ENCODE data around the gene SLC35F1.
A peak's percentile ranks its signal among the peaks of the same experiment; 100 is the strongest.

SLC35F1 gene

GRCh38 chr6:118246406-118246805 is 339.3 kb downstream of the SLC35F1 start:
- DNase-seq (ENCODE audit: insufficient read length, low spot score) (no peak), FAIRE-seq (no peak)
- TF ChIP-seq CTCF (IDR thresholded peaks at IDR 0.05; ENCODE audit: insufficient read depth, missing control alignments) = no peak

GRCh38 chr6:118248171-118248570 is 341.1 kb downstream of the SLC35F1 start:
- no peak for TF ChIP-seq CTCF (IDR thresholded peaks at IDR 0.05; ENCODE audit: insufficient read depth, missing control alignments)
- no peak for FAIRE-seq

GRCh38 chr6:118249680-118250079 is 342.6 kb downstream of the SLC35F1 start:
- no peak for DNase-seq (ENCODE audit: insufficient read length, low spot score)
- no peak for TF ChIP-seq CTCF (IDR thresholded peaks at IDR 0.05; ENCODE audit: insufficient read depth, missing control alignments)
- no peak for FAIRE-seq

More at GRCh38 chr6:118248171-118248570, 341.1 kb downstream of the SLC35F1 start:
- no peak for DNase-seq (ENCODE audit: insufficient read length, low spot score)

- DNase-seq (ENCODE audit: insufficient read length, low spot score) = no peak
- no peak for TF ChIP-seq CTCF (IDR thresholded peaks at IDR 0.05; ENCODE audit: insufficient read depth, missing control alignments)
- no peak for FAIRE-seq
Observed at GRCh38 chr6:118252474-118252873, 345.4 kb downstream of the SLC35F1 start.

- DNase-seq (ENCODE audit: insufficient read length, low spot score) (no peak), FAIRE-seq (no peak)
Observed at GRCh38 chr6:118253741-118254140, 346.7 kb downstream of the SLC35F1 start.

GRCh38 chr6:118260833-118261232 is 353.8 kb downstream of the SLC35F1 start:
- DNase-seq (ENCODE audit: insufficient read length, low spot score) = no peak
- no peak for TF ChIP-seq CTCF (IDR thresholded peaks at IDR 0.05; ENCODE audit: insufficient read depth, missing control alignments)
- no peak for FAIRE-seq

More at GRCh38 chr6:118253741-118254140, 346.7 kb downstream of the SLC35F1 start:
- TF ChIP-seq CTCF (IDR thresholded peaks at IDR 0.05; ENCODE audit: insufficient read depth, missing control alignments) = no peak

GRCh38 chr6:118263921-118264486 is 356.9 kb downstream of the SLC35F1 start:
- no peak for DNase-seq (ENCODE audit: insufficient read length, low spot score)
- FAIRE-seq = no peak
- peak; percentile 37 for TF ChIP-seq CTCF (IDR thresholded peaks at IDR 0.05; ENCODE audit: insufficient read depth, missing control alignments)
